CD4-positive, alpha-beta T cell (primary cell): ENCODE results near the gene SFMBT1. TPM values are rescaled to one million over a fixed set of nuclear protein-coding genes. Genes with fewer than 3 reads are reported as not detected.

Experiments used
- ATAC-seq: fragments of 200-7000 bp; cut with Tn5 transposase; one replicate; pipeline ENCODE4 v1.10.0; 2022; ENCODE audit warnings: mild to moderate bottlenecking; ENCODE audit not compliant: poor library complexity
- CTCF ChIA-PET: fragments of 350-600 bp; sonication (Branson Sonifier 250); formaldehyde crosslinking; loops from one replicate; lab custom pipeline; 2021; ENCODE audit warnings: antibody characterized with exemption, inconsistent platforms; lab: Charles Lee
- POLR2A ChIA-PET: fragments of 350-600 bp; sonication (Branson Sonifier 250); formaldehyde crosslinking; loops from one replicate; lab custom pipeline; 2021; ENCODE audit warnings: antibody characterized with exemption, inconsistent platforms; lab: Charles Lee
- DNase-seq, 14 experiments: peaks; one replicate each; pipeline ENCODE4 v3.0.0-alpha.2; 2013 to 2020; ENCODE audit warnings: mixed read lengths in 2 of 14
- H3K27ac ChIP-seq, 2 donors: one replicate each; pipeline versions ENCODE4 v1.5.1 to v1.7.0; 2013; ENCODE audit warnings: low read length in 2 of 2, low read depth in 1 of 2, mild to moderate bottlenecking in 1 of 2
- H3K27me3 ChIP-seq, 2 experiments: 1 replicate in 1 of 2; 2 replicates in 1 of 2; pipeline versions ENCODE4 v1.6.1 to v1.7.0; 2013; ENCODE audit warnings: low read length in 2 of 2, control low read depth in 1 of 2, mild to moderate bottlenecking in 1 of 2, moderate library complexity in 1 of 2; ENCODE audit not compliant: insufficient read depth in 2 of 2, control insufficient read depth in 1 of 2
- H3K36me3 ChIP-seq: one replicate; pipeline ENCODE4 v1.6.1; 2013; ENCODE audit warnings: low read length, control low read depth; ENCODE audit not compliant: insufficient read depth
- H3K4me1 ChIP-seq: one replicate; pipeline ENCODE4 v1.6.1; 2013; ENCODE audit warnings: low read length, control low read depth; ENCODE audit not compliant: insufficient read depth
- H3K4me3 ChIP-seq: one replicate; pipeline ENCODE4 v1.5.1; 2013; ENCODE audit warnings: mild to moderate bottlenecking, low read length, moderate library complexity
- H3K9me3 ChIP-seq, 2 experiments: 1 replicate in 1 of 2; 2 replicates in 1 of 2; pipeline versions ENCODE4 v1.6.1 to v1.7.0; 2013; ENCODE audit warnings: low read length in 2 of 2, mild to moderate bottlenecking in 2 of 2, control low read depth in 1 of 2, moderate library complexity in 1 of 2; ENCODE audit not compliant: control insufficient read depth in 1 of 2, insufficient read depth in 1 of 2
- H3K27ac Mint-ChIP-seq: one replicate; pipeline ENCODE4 v1.8.0; 2020; ENCODE audit warnings: mixed read lengths
- H3K27me3 Mint-ChIP-seq: one replicate; pipeline ENCODE4 v1.8.0; 2021; ENCODE audit warnings: mixed read lengths
- H3K36me3 Mint-ChIP-seq: one replicate; pipeline ENCODE4 v1.8.0; 2021; ENCODE audit warnings: low read depth, mixed read lengths
- H3K4me1 Mint-ChIP-seq: one replicate; pipeline ENCODE4 v1.8.0; 2021; ENCODE audit warnings: low read depth, mixed read lengths
- H3K4me3 Mint-ChIP-seq: one replicate; pipeline ENCODE4 v1.8.0; 2020; ENCODE audit warnings: mild to moderate bottlenecking, mixed read lengths
- H3K9me3 Mint-ChIP-seq: one replicate; pipeline ENCODE4 v1.8.0; 2020; ENCODE audit warnings: mixed read lengths
- intact Hi-C, 2 experiments: fragments of 100-400 bp; cut with DNase I in 1 of 2; cut with micrococcal nuclease in 1 of 2; formaldehyde crosslinking; loops; one replicate each; pipeline versions ENCODE4 v1.15.1 to v1.9.0; 2023 to 2025; cut with DNase I, micrococcal nuclease
- total RNA-seq, 174 experiments: library from RNA in 2 of 174; stranded (reverse) in 2 of 174; gene quantifications; one replicate each; pipeline ENCODE4 v1.2.3 and lab custom pipeline; 2021 to 2026
- TF ChIP-seq, protein P1 (sequence below): fragments of 200-600 bp; IDR thresholded peaks from one replicate; pipeline ENCODE4 v1.8.0; 2022; ENCODE audit warnings: antibody characterized with exemption, mild to moderate bottlenecking

SFMBT1 gene
- total RNA-seq, 2 experiments from 2014 or later = 54.3 to 55.9 TPM

DNA sequence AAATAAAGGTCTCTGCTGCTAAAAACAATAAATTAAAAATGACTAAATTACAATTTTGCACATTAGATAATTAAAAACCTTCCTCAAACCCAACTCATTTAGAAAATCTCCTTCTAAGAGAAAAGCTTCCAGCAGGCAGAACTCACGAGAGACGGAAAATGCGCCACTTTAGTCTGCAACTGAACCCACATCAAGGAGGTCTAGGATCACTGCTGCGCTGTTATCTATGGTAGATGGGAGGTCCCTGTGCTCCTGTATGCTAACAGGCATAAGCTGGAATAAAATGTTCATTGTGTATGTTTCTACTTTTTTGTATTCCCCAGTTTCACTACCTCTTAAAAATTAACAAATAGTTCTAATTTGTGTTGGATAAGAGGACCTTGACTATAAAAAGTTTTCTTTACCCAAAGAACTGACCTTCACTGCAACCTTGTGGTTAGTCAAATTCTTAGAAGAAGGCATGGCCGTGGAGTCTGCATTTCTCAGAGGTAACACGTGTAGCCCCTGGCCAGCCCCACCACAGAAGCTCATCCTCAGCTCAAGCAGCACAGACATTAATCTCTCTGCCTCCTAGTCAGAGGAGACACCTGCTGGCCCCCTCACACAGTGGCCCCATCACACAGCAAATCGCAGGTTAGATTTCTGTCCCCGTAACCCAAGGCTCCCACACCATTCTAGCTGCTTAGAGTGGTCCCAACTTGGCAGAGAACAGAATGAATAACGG, 170.8 kb downstream of the SFMBT1 start:
- POLR2A ChIA-PET = interaction anchor here (1.5 kb wide), 1 partner anchor 17 kb away, joined by 3 read pairs; no protein-coding TSS in a partner anchor
- intact Hi-C loops = no loop called here
- H3K36me3 ChIP-seq = peaks cover 4% of the 10 kb centered on the region
- peaks cover 43% of the 10 kb centered on the region for H3K4me1 Mint-ChIP-seq
- TF ChIP-seq, protein P1, sequence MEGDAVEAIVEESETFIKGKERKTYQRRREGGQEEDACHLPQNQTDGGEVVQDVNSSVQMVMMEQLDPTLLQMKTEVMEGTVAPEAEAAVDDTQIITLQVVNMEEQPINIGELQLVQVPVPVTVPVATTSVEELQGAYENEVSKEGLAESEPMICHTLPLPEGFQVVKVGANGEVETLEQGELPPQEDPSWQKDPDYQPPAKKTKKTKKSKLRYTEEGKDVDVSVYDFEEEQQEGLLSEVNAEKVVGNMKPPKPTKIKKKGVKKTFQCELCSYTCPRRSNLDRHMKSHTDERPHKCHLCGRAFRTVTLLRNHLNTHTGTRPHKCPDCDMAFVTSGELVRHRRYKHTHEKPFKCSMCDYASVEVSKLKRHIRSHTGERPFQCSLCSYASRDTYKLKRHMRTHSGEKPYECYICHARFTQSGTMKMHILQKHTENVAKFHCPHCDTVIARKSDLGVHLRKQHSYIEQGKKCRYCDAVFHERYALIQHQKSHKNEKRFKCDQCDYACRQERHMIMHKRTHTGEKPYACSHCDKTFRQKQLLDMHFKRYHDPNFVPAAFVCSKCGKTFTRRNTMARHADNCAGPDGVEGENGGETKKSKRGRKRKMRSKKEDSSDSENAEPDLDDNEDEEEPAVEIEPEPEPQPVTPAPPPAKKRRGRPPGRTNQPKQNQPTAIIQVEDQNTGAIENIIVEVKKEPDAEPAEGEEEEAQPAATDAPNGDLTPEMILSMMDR = no peak
- no peak overlapping the region for H3K27ac Mint-ChIP-seq
- ATAC-seq (peak; percentile 51), DNase-seq (peak in 2 of 14 experiments; percentile 11 to 18)
- H3K36me3 Mint-ChIP-seq = peaks cover 24% of the 10 kb centered on the region
- no peak overlapping the region for H3K4me3 ChIP-seq
- H3K9me3 ChIP-seq = no peaks in the 10 kb centered on the region
- no peaks in the 10 kb centered on the region for H3K9me3 Mint-ChIP-seq
- no peak overlapping the region for H3K4me3 Mint-ChIP-seq
- CTCF ChIA-PET = no interaction called here
- H3K27me3 Mint-ChIP-seq = no peaks in the 10 kb centered on the region
- peaks cover 20% of the 10 kb centered on the region for H3K4me1 ChIP-seq
- no peaks in the 10 kb centered on the region for H3K27me3 ChIP-seq
- H3K27ac ChIP-seq = no peak overlapping the region

DNA sequence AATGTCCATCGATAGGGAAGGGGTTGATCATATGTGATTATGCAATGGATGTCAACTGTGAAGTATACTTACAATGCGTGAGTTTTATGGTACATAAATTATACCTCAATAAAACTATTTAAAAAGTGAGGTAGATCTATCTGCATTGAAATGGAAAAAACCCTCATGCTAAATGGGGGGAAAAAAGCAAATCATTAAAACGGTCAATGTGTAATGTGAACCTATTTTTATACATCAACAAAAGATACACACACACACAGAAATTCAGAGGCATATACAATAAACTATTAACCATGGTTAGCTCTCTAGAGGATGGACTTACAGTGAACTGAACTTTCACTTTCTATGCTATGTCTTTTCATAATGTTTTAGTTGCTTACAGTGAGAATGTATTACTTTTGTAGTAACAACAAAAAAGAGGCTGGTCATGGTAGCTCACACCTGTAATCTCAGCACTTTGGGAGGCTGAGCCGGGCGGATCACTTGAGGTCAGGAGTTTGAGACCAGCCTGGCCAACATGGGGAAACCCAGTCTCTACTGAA, 171.6 kb downstream of the SFMBT1 start:
- no peaks in the 10 kb centered on the region for H3K9me3 ChIP-seq

DNA sequence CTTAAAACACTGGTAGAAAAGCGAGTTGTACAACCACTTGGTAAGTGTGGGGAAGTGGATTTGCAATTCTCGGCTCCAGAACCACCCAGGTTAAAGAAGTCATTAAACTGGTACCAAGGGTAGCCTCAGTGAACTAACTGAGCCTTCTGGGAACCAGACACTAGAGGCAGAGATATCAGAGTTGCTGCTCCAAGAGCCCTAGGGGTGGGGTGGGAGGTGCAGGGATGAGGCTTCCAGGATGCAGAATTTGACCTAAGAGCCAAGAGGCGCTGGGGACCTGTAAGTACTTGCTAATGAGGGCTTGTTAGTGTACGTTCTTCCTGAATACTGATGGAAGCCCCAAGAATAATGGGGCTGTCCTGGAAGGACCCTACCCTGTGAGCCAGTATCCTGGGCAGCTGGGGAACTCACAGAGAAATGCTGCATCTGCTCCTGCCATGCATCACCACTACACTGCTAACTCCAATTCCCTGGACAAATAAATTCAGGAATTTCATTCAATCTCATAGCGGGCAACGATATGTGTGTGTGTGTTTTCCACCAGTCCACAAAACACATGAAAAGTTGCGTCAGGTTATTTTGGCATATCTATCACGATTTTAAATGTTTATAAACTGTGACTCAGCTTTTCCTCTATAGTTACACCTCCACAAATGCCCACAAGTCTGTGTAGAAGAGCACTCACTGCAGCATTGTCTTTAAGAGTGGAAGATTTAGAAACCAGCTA, 172.3 kb downstream of the SFMBT1 start:
- no peaks in the 10 kb centered on the region for H3K9me3 Mint-ChIP-seq
- H3K27ac Mint-ChIP-seq = no peak overlapping the region
- peaks cover 43% of the 10 kb centered on the region for H3K4me1 Mint-ChIP-seq

More for the DNA sequence above, 171.6 kb downstream of the SFMBT1 start:
- Mint-ChIP-seq H3K4me1 (peaks cover 43% of the 10 kb centered on the region), H3K9me3 (no peaks in the 10 kb centered on the region), H3K36me3 (peaks cover 16% of the 10 kb centered on the region), H3K27ac (no peak overlapping the region), H3K27me3 (no peaks in the 10 kb centered on the region), H3K4me3 (no peak overlapping the region)
- ChIA-PET CTCF (no interaction called here), POLR2A (interaction anchor here (1.5 kb wide), 1 partner anchor 18 kb away, joined by 3 read pairs; no protein-coding TSS in a partner anchor)
- intact Hi-C loops = no loop called here
- DNase-seq = no peak
- Histone ChIP-seq H3K4me1 (peaks cover 20% of the 10 kb centered on the region), H3K27me3 (no peaks in the 10 kb centered on the region), H3K4me3 (no peak overlapping the region), H3K27ac (no peak overlapping the region), H3K36me3 (peaks cover 4% of the 10 kb centered on the region)
- TF ChIP-seq, protein P1 = no peak
- ATAC-seq = no peak

More for the DNA sequence above, 172.3 kb downstream of the SFMBT1 start:
- DNase-seq (no peak), ATAC-seq (no peak)
- Histone ChIP-seq H3K27me3 (no peaks in the 10 kb centered on the region), H3K4me3 (no peak overlapping the region), H3K27ac (no peak overlapping the region), H3K36me3 (peaks cover 4% of the 10 kb centered on the region), H3K9me3 (no peaks in the 10 kb centered on the region), H3K4me1 (peaks cover 20% of the 10 kb centered on the region)
- ChIA-PET CTCF (no interaction called here), POLR2A (interaction anchor here (1.5 kb wide), 1 partner anchor 19 kb away, joined by 3 read pairs; no protein-coding TSS in a partner anchor)
- H3K27me3 Mint-ChIP-seq = no peaks in the 10 kb centered on the region
- TF ChIP-seq, protein P1 = no peak
- H3K36me3 Mint-ChIP-seq = peaks cover 10% of the 10 kb centered on the region
- intact Hi-C loops = no loop called here
- no peak overlapping the region for H3K4me3 Mint-ChIP-seq
